Lower leg skin (tissue), 4 donors: ENCODE data around the gene SCLY. TPM values are rescaled to one million over a fixed set of nuclear protein-coding genes. Genes with fewer than 3 reads are reported as not detected.
"Not testable (repeated sequence)": the region's sequence is repeated elsewhere in the genome, so short reads cannot be mapped to it uniquely, and the experiment has no call there.

Source experiments
- DNase-seq, 2 donors: peaks; one replicate each; pipeline ENCODE4 v3.0.0-alpha.2; 2019; ENCODE audit warnings: low spot score in 2 of 2
- H3K4me3 ChIP-seq: fragments of 200-600 bp; sonication (generic); 2 replicates; pipeline ENCODE4 v1.5.1; 2017; ENCODE audit warnings: mild to moderate bottlenecking, low read depth; ENCODE audit not compliant: poor library complexity, severe bottlenecking
- POLR2A ChIP-seq, 2 donors: fragments of 450-650 bp; IDR thresholded peaks; one replicate each; pipeline ENCODE4 v1.6.1; 2016 to 2017; ENCODE audit warnings: antibody characterized with exemption in 2 of 2, mild to moderate bottlenecking in 1 of 2, moderate library complexity in 1 of 2
- WGBS, 2 donors: methylation state at CpG; one replicate each; pipeline ENCODE4 v1.1.5; 2018; 5-methylcytosine and 5-hydroxymethylcytosine counted together
- intact Hi-C: fragments of 100-400 bp; cut with DNase I; formaldehyde crosslinking; loops from one replicate; pipeline ENCODE4 v1.15.0; 2023; ENCODE audit warnings: low total_unique reads
- total RNA-seq, 4 donors: library from RNA; depleted of rRNA; stranded (reverse); fragments of >200 nt; gene quantifications; one replicate each; pipeline ENCODE4 v1.1.0, GENCODE V29; 2016
- TF ChIP-seq, protein P1 (sequence below), 3 donors: fragments of 450-650 bp; IDR thresholded peaks; one replicate each; pipeline ENCODE4 v1.5.1; 2016; ENCODE audit warnings: antibody characterized with exemption in 3 of 3, mild to moderate bottlenecking in 3 of 3, moderate library complexity in 2 of 3

The SCLY gene
- total RNA-seq, 4 donors from 2014 or later: 2.4 to 12.1 (median 8.2) TPM

DNA sequence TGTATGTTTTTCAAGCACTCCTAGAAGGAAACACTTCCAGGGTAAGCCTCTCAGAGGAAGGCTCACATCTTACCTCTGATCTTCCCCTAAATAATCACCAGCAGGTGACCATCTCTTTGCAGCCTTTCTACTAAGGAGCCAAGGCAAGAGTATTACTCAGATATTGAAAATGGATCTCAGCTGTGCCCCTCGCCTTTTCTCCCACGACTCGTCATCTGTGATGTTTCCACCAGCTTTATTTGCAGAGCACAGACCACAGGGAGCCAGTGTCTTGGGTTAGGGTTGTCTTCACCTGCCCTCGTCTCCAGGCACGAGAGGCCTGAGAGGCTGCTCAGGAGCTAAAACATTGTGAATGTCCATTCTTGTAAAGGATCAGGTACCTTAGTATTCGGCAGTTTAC lies 16.9 kb upstream of the SCLY start:
- H3K4me3 ChIP-seq: no peak overlapping the region
- DNase-seq: no peak
- WGBS, 2 donors: 96% methylated on average over 6 of the region's 6 CpGs
- no peak for TF ChIP-seq POLR2A (IDR thresholded peaks at IDR 0.05)
- TF ChIP-seq, protein P1, sequence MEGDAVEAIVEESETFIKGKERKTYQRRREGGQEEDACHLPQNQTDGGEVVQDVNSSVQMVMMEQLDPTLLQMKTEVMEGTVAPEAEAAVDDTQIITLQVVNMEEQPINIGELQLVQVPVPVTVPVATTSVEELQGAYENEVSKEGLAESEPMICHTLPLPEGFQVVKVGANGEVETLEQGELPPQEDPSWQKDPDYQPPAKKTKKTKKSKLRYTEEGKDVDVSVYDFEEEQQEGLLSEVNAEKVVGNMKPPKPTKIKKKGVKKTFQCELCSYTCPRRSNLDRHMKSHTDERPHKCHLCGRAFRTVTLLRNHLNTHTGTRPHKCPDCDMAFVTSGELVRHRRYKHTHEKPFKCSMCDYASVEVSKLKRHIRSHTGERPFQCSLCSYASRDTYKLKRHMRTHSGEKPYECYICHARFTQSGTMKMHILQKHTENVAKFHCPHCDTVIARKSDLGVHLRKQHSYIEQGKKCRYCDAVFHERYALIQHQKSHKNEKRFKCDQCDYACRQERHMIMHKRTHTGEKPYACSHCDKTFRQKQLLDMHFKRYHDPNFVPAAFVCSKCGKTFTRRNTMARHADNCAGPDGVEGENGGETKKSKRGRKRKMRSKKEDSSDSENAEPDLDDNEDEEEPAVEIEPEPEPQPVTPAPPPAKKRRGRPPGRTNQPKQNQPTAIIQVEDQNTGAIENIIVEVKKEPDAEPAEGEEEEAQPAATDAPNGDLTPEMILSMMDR (IDR thresholded peaks at IDR 0.05): no peak
- intact Hi-C loops: no loop called here

DNA sequence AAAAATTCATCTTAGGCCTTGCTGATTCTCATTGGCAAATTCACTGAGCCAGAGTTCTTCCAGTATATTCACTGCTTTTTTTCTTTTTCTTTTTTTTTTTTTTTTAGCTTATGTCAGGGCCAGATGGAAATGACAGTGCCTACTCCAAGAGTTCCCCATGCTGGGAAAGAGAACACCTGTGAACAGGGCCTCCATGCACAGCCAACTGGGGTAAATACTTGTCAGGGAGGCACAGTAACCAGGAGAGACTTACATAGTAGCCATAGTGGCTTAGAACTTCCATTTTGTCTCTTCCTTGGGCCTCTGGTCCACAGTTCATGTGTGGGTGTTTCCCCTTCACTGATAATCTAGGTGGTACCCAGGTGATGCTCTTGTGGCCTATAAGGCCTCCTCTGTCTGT lies 15.2 kb upstream of the SCLY start:
- no peak for DNase-seq
- TF ChIP-seq, protein P1 (IDR thresholded peaks at IDR 0.05): no peak
- no peak for TF ChIP-seq POLR2A (IDR thresholded peaks at IDR 0.05)
- no peak overlapping the region for H3K4me3 ChIP-seq
- intact Hi-C loops: no loop called here

DNA sequence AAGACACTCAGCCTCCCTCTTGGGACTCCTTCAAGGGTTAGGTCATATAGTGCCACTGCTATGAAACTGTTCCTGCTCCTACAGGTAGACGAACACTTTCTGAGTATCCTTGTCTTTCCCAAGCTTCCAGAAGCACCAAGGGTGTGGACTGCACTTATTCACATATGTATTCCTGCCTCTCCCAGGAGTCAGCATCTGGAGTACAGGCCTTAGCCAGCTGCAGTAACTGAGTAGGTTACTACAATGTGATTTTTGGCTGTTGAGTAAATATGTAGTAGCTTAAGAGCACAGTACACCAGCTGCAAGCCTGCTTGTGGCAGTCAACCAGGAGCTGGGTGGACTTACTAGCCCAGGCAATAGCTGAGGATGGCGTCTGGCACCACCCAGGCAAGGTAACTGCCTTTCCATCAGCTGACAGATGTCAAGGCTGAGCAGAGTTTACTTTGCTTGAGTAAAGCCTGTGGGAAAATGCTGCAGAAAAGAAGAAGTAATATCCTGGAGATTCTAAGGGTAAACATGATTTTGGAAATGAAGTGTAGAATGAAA lies 14.0 kb upstream of the SCLY start:
- intact Hi-C loops: no loop called here
- TF ChIP-seq POLR2A (IDR thresholded peaks at IDR 0.05): no peak
- TF ChIP-seq, protein P1 (IDR thresholded peaks at IDR 0.05): no peak
- 84 to 92% methylated on average over 2 of the region's 2 CpGs for WGBS, 2 donors

GRCh38 chr2:238053191-238053776 lies 7.5 kb upstream of the SCLY start:
- H3K4me3 ChIP-seq: no peak overlapping the region
- DNase-seq: no peak
- TF ChIP-seq POLR2A (IDR thresholded peaks at IDR 0.05): no peak
- TF ChIP-seq, protein P1 (IDR thresholded peaks at IDR 0.05): no peak
- intact Hi-C loops: no loop called here
- 87 to 93% methylated on average over 2 of the region's 2 CpGs for WGBS, 2 donors

More for the DNA sequence above, 14.0 kb upstream of the SCLY start:
- H3K4me3 ChIP-seq: no peak overlapping the region
- DNase-seq: no peak

DNA sequence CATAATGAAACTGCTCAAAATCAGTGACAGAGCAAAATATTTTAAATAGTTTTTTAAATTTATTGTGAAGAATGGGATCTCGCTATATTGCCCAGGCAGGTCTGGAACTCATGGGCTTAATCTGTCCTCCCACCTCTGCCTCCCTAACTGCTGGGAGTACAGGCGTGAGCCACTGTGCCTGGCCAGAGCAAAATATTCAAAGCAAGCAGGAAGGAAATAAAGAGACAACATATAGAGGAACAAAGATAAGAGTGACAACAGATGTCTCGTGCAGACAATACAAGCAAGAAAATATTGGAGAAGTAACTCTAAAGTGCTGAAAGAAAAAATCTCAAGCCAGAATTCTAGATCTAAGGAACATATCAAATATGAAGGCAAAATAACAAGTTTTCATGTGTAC lies 5.0 kb upstream of the SCLY start:
- no peak for DNase-seq
- intact Hi-C loops: no loop called here
- H3K4me3 ChIP-seq: no peak overlapping the region
- no peak for TF ChIP-seq POLR2A (IDR thresholded peaks at IDR 0.05)
- TF ChIP-seq, protein P1 (IDR thresholded peaks at IDR 0.05): no peak
- 70 to 81% methylated on average over 3 of the region's 3 CpGs for WGBS, 2 donors

GRCh38 chr2:238057696-238058575 lies 2.9 kb upstream of the SCLY start:
- 82 to 89% methylated on average over 12 to 27 of the region's 44 CpGs for WGBS, 2 donors
- DNase-seq, intact Hi-C loops, H3K4me3 ChIP-seq: not testable (repeated sequence)
